HG03571 (cell line): ENCODE data around the gene GPLD1.

Experiments
- ATAC-seq: cut with Tn5 transposase; IDR thresholded peaks from one replicate; pipeline ENCODE4 v1.9.1; 2021; ENCODE audit not compliant: unreplicated experiment

GPLD1 gene

GRCh38 chr6:24455061-24455460, 34.3 kb downstream of the GPLD1 start:
- no peak for ATAC-seq

DNA sequence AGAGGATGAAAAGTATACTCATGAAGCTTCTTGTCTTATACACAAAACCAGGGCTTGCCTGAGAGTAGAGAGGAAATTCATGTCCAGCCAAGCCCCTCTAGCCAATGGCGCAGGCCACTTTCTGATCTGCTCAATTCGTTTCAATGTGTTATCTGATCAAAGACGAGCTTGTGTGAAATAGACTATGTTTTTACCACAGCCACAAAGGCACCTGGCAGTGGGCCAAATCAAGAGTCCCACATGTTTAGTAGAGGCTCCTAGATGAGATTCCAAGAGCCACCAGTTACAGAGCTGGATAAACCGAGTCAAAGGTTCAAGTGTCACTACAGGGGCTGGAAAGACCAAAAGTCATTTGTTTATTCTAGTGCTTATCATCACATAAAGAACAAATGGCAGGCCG, 34.9 kb downstream of the GPLD1 start:
- no peak for ATAC-seq

- ATAC-seq, result no peak
Observed at GRCh38 chr6:24453921-24454320, 35.5 kb downstream of the GPLD1 start.

GRCh38 chr6:24451581-24452388, 37.6 kb downstream of the GPLD1 start:
- no peak for ATAC-seq

DNA sequence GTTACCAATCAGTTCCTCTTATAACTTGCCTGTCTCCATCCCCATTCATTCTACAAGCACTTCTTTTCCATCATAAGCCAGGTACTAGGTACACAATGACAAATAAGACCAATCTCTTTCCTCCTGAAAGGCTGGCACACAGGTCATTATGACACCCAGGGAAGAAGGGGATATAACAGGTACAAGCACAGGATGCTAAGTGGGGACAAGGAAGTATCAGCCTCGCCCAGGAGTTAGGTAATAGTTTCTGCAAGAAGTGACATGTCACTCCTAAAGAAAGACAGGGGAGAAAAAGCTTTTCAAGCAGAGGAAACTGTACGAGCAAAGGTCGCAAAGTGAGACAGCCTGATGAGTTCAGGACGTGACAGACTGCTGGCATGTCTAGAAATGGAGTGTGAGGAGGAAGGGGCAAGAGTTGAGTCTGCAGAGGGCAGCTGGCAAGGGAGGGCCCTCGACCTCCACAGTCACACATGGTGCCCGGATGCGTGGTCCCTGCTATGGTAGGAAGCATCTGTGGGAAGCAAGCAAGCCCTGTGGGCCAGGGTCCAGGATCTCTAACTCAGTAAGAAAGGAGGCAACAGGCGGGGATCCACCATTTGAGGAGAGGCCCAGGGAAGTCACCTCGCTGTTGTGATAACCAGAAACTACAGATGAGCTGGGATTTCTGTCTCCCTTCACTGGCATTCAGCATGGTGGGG, 40.4 kb downstream of the GPLD1 start:
- ATAC-seq, result no peak

- ATAC-seq, result no peak
Observed at GRCh38 chr6:24448396-24448795, 41.0 kb downstream of the GPLD1 start.

DNA sequence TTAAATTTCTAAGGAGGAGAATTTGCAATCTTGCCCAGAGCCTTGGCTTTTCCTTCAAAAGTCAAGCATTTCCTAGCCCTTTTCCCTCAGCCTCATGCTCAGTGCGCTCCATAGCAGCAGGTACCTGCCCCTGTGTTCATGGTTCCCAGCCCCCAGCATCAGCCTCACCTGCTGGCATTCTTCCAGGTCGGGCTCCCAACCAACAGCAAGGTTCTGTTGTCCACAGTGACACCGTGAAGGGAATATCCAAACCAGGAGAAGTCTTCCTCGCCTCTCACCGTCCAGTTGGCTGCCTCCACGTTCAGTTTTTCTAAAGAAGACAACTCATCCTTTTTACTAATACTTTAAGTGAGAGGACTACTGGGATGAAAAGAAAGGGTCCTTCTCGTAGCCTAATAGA, 42.7 kb downstream of the GPLD1 start:
- ATAC-seq, result no peak

GRCh38 chr6:24445704-24446103, 43.7 kb downstream of the GPLD1 start:
- ATAC-seq, result no peak

DNA sequence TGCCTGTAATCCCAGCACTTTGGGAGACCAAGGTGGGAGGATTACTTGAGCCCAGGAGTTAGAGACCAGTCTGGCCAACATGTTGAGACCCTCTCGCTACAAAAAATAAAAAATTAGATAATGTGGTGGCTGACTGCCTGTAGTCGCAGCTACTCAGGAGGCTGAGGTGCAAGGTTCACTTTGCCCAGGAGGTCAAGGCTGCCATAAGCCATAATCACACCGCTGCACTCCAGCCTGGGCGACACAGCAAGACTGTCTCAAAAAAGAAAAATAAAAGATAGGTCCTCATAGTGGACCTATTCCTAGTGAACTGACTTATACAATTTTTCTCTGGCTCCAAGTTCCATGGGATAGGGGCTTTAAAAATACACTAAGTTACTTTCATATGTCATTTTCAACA, 44.8 kb downstream of the GPLD1 start:
- no peak for ATAC-seq

GRCh38 chr6:24441599-24441904, 47.8 kb downstream of the GPLD1 start:
- no peak for ATAC-seq

- no peak for ATAC-seq
Observed at GRCh38 chr6:24440897-24441598, 48.3 kb downstream of the GPLD1 start.

- ATAC-seq, result no peak
Observed at GRCh38 chr6:24439858-24440539, 49.4 kb downstream of the GPLD1 start.

DNA sequence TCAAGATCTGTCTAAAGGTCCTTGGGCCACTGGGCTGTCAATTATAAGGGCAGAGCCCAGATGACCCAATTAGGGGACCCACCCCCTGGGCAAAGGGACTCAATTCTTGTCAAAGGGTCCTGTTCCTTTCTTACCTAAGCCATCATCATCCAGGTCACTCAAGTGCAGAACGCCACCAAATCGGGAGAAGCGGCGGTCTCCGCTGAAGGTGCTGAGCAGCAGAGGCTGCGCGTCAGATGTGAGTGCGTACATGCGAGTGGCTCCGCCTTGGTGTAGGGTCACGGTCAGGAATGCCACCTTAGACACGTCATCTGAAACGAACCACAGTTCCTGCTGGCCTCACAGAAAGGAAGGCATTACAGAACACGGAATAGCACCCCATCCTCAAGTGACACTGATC, 52.4 kb downstream of the GPLD1 start:
- ATAC-seq, result no peak

DNA sequence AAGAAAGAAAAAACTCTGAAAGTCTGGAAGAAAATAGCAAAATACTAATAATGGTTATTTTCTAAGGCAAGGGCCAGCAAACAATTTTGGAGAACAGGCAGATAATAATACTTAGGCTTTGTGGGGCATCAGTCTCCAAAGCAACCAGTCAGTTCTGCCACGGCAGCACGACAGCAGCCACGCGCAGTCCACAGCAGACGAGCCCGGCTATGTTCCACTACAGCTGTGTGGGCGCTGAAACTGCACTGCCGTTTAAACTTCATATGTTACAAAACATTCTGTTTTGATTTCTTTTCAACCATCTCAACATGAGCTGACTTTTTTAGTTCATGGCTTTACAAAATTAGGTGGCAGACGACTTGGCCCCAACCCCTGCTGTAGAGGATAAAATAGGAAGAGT, 56.8 kb downstream of the GPLD1 start:
- no peak for ATAC-seq

DNA sequence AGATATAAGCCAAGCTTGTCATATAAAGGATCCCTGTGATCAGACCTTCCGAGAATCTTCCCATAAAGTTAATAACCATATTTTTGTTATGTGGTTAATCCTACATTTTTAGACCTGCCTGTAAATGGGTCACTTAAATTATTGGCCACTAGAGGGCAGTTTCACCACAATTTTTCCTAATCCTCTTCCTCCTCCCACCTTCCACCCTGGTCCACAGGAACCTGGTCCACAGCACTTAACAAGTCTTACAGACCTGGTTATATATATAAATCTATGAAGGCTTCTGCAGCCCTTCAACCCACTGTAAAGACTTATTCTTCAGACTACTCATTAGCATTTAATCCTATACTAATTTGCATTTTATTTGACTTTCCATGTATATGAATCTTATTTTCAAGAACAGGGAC, 58.3 kb downstream of the GPLD1 start:
- no peak for ATAC-seq

DNA sequence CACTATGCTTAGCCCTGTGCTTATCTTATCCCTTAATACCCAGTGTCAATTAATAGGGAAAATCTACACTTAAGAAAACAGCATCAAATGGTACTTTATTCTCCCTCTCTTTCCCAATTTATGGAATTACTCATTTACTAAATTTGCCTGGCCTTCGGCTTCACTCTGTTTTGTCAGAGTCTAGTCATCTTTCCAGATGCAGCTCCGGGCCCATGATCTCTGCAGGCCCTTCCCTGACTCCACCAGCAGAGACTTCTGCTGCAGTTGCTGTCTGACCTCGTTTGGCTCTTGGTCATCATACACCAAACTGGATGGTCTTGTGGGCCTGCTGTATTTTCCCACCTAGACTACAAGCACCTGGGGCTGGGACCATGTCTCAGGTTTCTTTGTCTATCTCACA, 59.3 kb downstream of the GPLD1 start:
- ATAC-seq, result no peak

DNA sequence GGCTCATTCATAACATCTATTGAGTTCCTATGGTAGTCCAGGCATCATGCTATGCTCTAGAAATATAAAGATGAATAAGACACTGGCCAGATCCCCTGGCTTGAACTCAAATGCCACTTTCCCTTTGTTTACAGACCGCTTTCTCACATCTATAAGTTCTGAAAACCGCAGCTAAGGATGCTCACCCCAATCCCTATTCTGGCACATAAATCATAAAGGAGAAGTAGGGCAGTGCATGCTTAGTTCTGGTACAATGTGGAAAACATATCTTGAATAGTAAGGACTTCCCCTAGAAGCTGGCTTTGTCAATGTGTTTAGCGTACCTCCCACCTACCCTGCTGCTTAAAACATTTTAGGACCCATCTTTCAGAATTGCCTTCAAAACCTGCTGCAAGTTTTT, 60.2 kb downstream of the GPLD1 start:
- no peak for ATAC-seq

- ATAC-seq, result no peak
Observed at GRCh38 chr6:24428615-24429014, 60.8 kb downstream of the GPLD1 start.

GRCh38 chr6:24426729-24427446, 62.5 kb downstream of the GPLD1 start:
- no peak for ATAC-seq

- ATAC-seq, result no peak
Observed at GRCh38 chr6:24425091-24425490, 64.3 kb downstream of the GPLD1 start.

DNA sequence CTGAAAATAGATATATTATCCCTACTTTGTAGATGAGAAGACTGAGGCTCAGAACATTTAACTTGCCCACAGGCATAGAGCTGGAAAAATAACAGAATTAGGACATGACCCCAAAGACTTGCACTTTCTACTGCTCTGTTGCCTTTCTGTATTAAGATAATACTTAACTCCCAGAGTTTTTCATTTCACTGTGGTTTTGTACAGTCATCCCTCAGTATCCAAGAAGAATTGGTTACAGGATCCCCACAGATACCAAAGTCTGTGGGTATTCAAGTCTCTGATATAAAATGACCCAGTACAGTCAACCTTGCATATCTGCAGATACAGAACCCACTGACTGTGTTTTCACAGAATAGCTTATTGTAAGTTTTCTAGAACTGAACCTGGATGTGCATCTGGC, 69.9 kb downstream of the GPLD1 start:
- no peak for ATAC-seq
